Activated CD8-positive, alpha-beta memory T cell treated with anti-CD3 and anti-CD28 coated beads, Interleukin-2, amount 10 ng/mL, durations not matched to agents 7 days and 5 days (primary cell): ENCODE results near the gene TMEM30B. TPM values are rescaled to one million over a fixed set of nuclear protein-coding genes. Genes with fewer than 3 reads are reported as not detected.
A peak's percentile ranks its signal among the peaks of the same experiment; 100 is the strongest.
"Not testable (repeated sequence)": the region's sequence is repeated elsewhere in the genome, so short reads cannot be mapped to it uniquely, and the experiment has no call there.

ENCODE experiments used
- ATAC-seq: fragments of 150-1000 bp; cut with Tn5 transposase; one replicate; pipeline ENCODE4 v1.10.0; 2021; ENCODE audit warnings: moderate library complexity
- CTCF ChIA-PET: fragments of 350-600 bp; sonication (Branson Sonifier 250); formaldehyde crosslinking; loops from one replicate; lab custom pipeline; 2021; ENCODE audit warnings: antibody characterized with exemption; lab: Charles Lee
- DNase-seq: peaks from one replicate; pipeline ENCODE4 v3.0.0-alpha.2; 2020
- H3K27ac Mint-ChIP-seq: one replicate; pipeline ENCODE4 v1.8.0; 2021; ENCODE audit warnings: mild to moderate bottlenecking, mixed read lengths
- H3K27me3 Mint-ChIP-seq: one replicate; pipeline ENCODE4 v1.8.0; 2021; ENCODE audit warnings: mixed read lengths
- H3K36me3 Mint-ChIP-seq: one replicate; pipeline ENCODE4 v1.8.0; 2021; ENCODE audit warnings: mild to moderate bottlenecking, mixed read lengths
- H3K4me1 Mint-ChIP-seq: one replicate; pipeline ENCODE4 v1.8.0; 2021; ENCODE audit warnings: mixed read lengths
- H3K4me3 Mint-ChIP-seq: one replicate; pipeline ENCODE4 v1.8.0; 2021; ENCODE audit warnings: mild to moderate bottlenecking, moderate library complexity, mixed read lengths
- H3K9me3 Mint-ChIP-seq: one replicate; pipeline ENCODE4 v1.8.0; 2022; ENCODE audit warnings: low read depth, mixed read lengths
- total RNA-seq, 2 experiments: library from RNA; stranded (reverse); gene quantifications; one replicate each; pipeline ENCODE4 v1.2.3, GENCODE V29; 2021

Gene TMEM30B
- total RNA-seq, 2 experiments from 2014 or later, result 0.70 to 1.3 TPM

GRCh38 chr14:61320806-61321384 is 39.8 kb upstream of the TMEM30B start:
- Mint-ChIP-seq H3K9me3 (no peaks in the 10 kb centered on the region), H3K4me3 (peak overlapping the region; percentile 97), H3K4me1 (peaks cover 21% of the 10 kb centered on the region), H3K36me3 (peaks cover 33% of the 10 kb centered on the region), H3K27ac (peak overlapping the region; percentile 41), H3K27me3 (no peaks in the 10 kb centered on the region)
- no peak for DNase-seq
- CTCF ChIA-PET, result interaction anchor here (1.0 to 3.4 kb wide), 11 partner anchors 10 to 135 kb away, joined by 3 to 24 read pairs (median 5); partner anchors contain the start of gene TMEM30B
- no peak for ATAC-seq

- H3K4me3 Mint-ChIP-seq, H3K9me3 Mint-ChIP-seq, ATAC-seq, DNase-seq, H3K27me3 Mint-ChIP-seq, H3K27ac Mint-ChIP-seq: not testable (repeated sequence)
- CTCF ChIA-PET, result interaction anchor here (1.9 to 2.0 kb wide), 2 partner anchors 23 to 35 kb away, joined by 5 read pairs; no protein-coding TSS in a partner anchor
- Mint-ChIP-seq H3K36me3 (peaks cover 28% of the 10 kb centered on the region), H3K4me1 (peaks cover 13% of the 10 kb centered on the region)
Observed at GRCh38 chr14:61320170-61320569, 39.0 kb upstream of the TMEM30B start.

- no peak overlapping the region for H3K27ac Mint-ChIP-seq
- no peaks in the 10 kb centered on the region for H3K27me3 Mint-ChIP-seq
- peaks cover 25% of the 10 kb centered on the region for H3K36me3 Mint-ChIP-seq
- H3K9me3 Mint-ChIP-seq, result peaks cover 1% of the 10 kb centered on the region
- DNase-seq (no peak), ATAC-seq (no peak)
- CTCF ChIA-PET, result interaction anchor here (1.9 kb wide), 1 partner anchor 23 kb away, joined by 5 read pairs; no protein-coding TSS in a partner anchor
- H3K4me3 Mint-ChIP-seq, result no peak overlapping the region
- H3K4me1 Mint-ChIP-seq, result peaks cover 9% of the 10 kb centered on the region
Observed at GRCh38 chr14:61319706-61320105, 38.6 kb upstream of the TMEM30B start.

- H3K27ac Mint-ChIP-seq, result no peak overlapping the region
- H3K4me3 Mint-ChIP-seq, result no peak overlapping the region
- no peak for DNase-seq
- H3K4me1 Mint-ChIP-seq, result peaks cover 7% of the 10 kb centered on the region
- no peak for ATAC-seq
- H3K9me3 Mint-ChIP-seq, result peaks cover 4% of the 10 kb centered on the region
- H3K36me3 Mint-ChIP-seq, result peaks cover 26% of the 10 kb centered on the region
- no peaks in the 10 kb centered on the region for H3K27me3 Mint-ChIP-seq
- CTCF ChIA-PET, result interaction anchor here (1.9 kb wide), 1 partner anchor 22 kb away, joined by 5 read pairs; no protein-coding TSS in a partner anchor
Observed at GRCh38 chr14:61319086-61319485, 37.9 kb upstream of the TMEM30B start.

GRCh38 chr14:61315313-61315712 is 34.2 kb upstream of the TMEM30B start:
- H3K27ac Mint-ChIP-seq, result no peak overlapping the region
- CTCF ChIA-PET, result interaction anchor here (1.5 kb wide), 1 partner anchor 150 kb away, joined by 3 read pairs; no protein-coding TSS in a partner anchor
- H3K4me3 Mint-ChIP-seq, result no peak overlapping the region
- ATAC-seq (no peak), DNase-seq (no peak)
- H3K4me1 Mint-ChIP-seq, result no peaks in the 10 kb centered on the region
- no peaks in the 10 kb centered on the region for H3K27me3 Mint-ChIP-seq
- peaks cover 28% of the 10 kb centered on the region for H3K36me3 Mint-ChIP-seq
- H3K9me3 Mint-ChIP-seq, result peaks cover 10% of the 10 kb centered on the region

GRCh38 chr14:61308701-61309100 is 27.6 kb upstream of the TMEM30B start:
- H3K27ac Mint-ChIP-seq, DNase-seq, ATAC-seq, H3K4me3 Mint-ChIP-seq, H3K4me1 Mint-ChIP-seq, H3K27me3 Mint-ChIP-seq: not testable (repeated sequence)
- Mint-ChIP-seq H3K36me3 (peaks cover 60% of the 10 kb centered on the region), H3K9me3 (peaks cover 21% of the 10 kb centered on the region)
- CTCF ChIA-PET, result interaction anchor here (1.2 to 1.7 kb wide), 3 partner anchors 15 to 195 kb away, joined by 3 to 5 read pairs (median 4); no protein-coding TSS in a partner anchor

GRCh38 chr14:61308198-61308597 is 27.1 kb upstream of the TMEM30B start:
- H3K4me1 Mint-ChIP-seq, result peaks cover 4% of the 10 kb centered on the region
- H3K4me3 Mint-ChIP-seq, result no peak overlapping the region
- CTCF ChIA-PET, result interaction anchor here (1.1 to 1.7 kb wide), 5 partner anchors 9 to 617 kb away, joined by 3 to 5 read pairs (median 4); no protein-coding TSS in a partner anchor
- H3K27ac Mint-ChIP-seq, result no peak overlapping the region
- peaks cover 21% of the 10 kb centered on the region for H3K9me3 Mint-ChIP-seq
- H3K27me3 Mint-ChIP-seq, result no peaks in the 10 kb centered on the region
- DNase-seq, result no peak
- no peak for ATAC-seq
- peaks cover 57% of the 10 kb centered on the region for H3K36me3 Mint-ChIP-seq

GRCh38 chr14:61304688-61305087 is 23.6 kb upstream of the TMEM30B start:
- Mint-ChIP-seq H3K9me3 (peaks cover 13% of the 10 kb centered on the region), H3K36me3 (peaks cover 39% of the 10 kb centered on the region), H3K27ac (no peak overlapping the region), H3K27me3 (no peaks in the 10 kb centered on the region), H3K4me1 (peaks cover 10% of the 10 kb centered on the region), H3K4me3 (no peak overlapping the region)
- DNase-seq (no peak), ATAC-seq (no peak)
- CTCF ChIA-PET, result interaction anchor here (0.6 kb wide), 1 partner anchor 829 kb away, joined by 3 read pairs; no protein-coding TSS in a partner anchor

GRCh38 chr14:61300754-61301153 is 19.6 kb upstream of the TMEM30B start:
- CTCF ChIA-PET, result interaction anchor here (1.4 kb wide), 1 partner anchor 14 kb away, joined by 3 read pairs; no protein-coding TSS in a partner anchor
- peaks cover 42% of the 10 kb centered on the region for H3K4me1 Mint-ChIP-seq

GRCh38 chr14:61300209-61300608 is 19.1 kb upstream of the TMEM30B start:
- peaks cover 42% of the 10 kb centered on the region for H3K4me1 Mint-ChIP-seq
- peaks cover 14% of the 10 kb centered on the region for H3K36me3 Mint-ChIP-seq
- DNase-seq (no peak), ATAC-seq (no peak)
- peaks cover 3% of the 10 kb centered on the region for H3K9me3 Mint-ChIP-seq
- no peaks in the 10 kb centered on the region for H3K27me3 Mint-ChIP-seq
- no peak overlapping the region for H3K27ac Mint-ChIP-seq
- H3K4me3 Mint-ChIP-seq, result no peak overlapping the region
- CTCF ChIA-PET, result interaction anchor here (0.9 to 1.8 kb wide), 5 partner anchors 7 to 175 kb away, joined by 3 to 4 read pairs (median 4); partner anchors contain the start of gene TMEM30B

More at GRCh38 chr14:61300754-61301153, 19.6 kb upstream of the TMEM30B start:
- DNase-seq, result no peak
- no peak overlapping the region for H3K27ac Mint-ChIP-seq
- H3K27me3 Mint-ChIP-seq, result no peaks in the 10 kb centered on the region
- peaks cover 3% of the 10 kb centered on the region for H3K9me3 Mint-ChIP-seq
- peaks cover 18% of the 10 kb centered on the region for H3K36me3 Mint-ChIP-seq
- H3K4me3 Mint-ChIP-seq, result no peak overlapping the region
- no peak for ATAC-seq

- H3K4me3 Mint-ChIP-seq, result no peak overlapping the region
- ATAC-seq (no peak), DNase-seq (no peak)
- peaks cover 5% of the 10 kb centered on the region for H3K36me3 Mint-ChIP-seq
- H3K4me1 Mint-ChIP-seq, result peaks cover 42% of the 10 kb centered on the region
- H3K9me3 Mint-ChIP-seq, result peaks cover 3% of the 10 kb centered on the region
- H3K27me3 Mint-ChIP-seq, result no peaks in the 10 kb centered on the region
- no peak overlapping the region for H3K27ac Mint-ChIP-seq
- CTCF ChIA-PET, result interaction anchor here (1.2 to 4.3 kb wide), 6 partner anchors 9 to 539 kb away, joined by 3 to 22 read pairs (median 4); partner anchors contain the start of gene TMEM30B
Observed at GRCh38 chr14:61298824-61299223, 17.7 kb upstream of the TMEM30B start.

- H3K4me1 Mint-ChIP-seq, result peaks cover 42% of the 10 kb centered on the region
- DNase-seq, result no peak
- no peak for ATAC-seq
- H3K4me3 Mint-ChIP-seq, result no peak overlapping the region
- CTCF ChIA-PET, result interaction anchor here (1.2 to 4.3 kb wide), 3 partner anchors 11 to 157 kb away, joined by 3 to 22 read pairs (median 4); no protein-coding TSS in a partner anchor
- H3K27me3 Mint-ChIP-seq, result no peaks in the 10 kb centered on the region
- H3K36me3 Mint-ChIP-seq, result peaks cover 4% of the 10 kb centered on the region
- peak overlapping the region; percentile 54 for H3K27ac Mint-ChIP-seq
- peaks cover 1% of the 10 kb centered on the region for H3K9me3 Mint-ChIP-seq
Observed at GRCh38 chr14:61297581-61297980, 16.4 kb upstream of the TMEM30B start.

GRCh38 chr14:61296719-61297502 is 15.8 kb upstream of the TMEM30B start:
- peaks cover 42% of the 10 kb centered on the region for H3K4me1 Mint-ChIP-seq
- H3K27me3 Mint-ChIP-seq, result no peaks in the 10 kb centered on the region
- no peaks in the 10 kb centered on the region for H3K9me3 Mint-ChIP-seq
- peaks cover 3% of the 10 kb centered on the region for H3K36me3 Mint-ChIP-seq
- DNase-seq (no peak), ATAC-seq (peak; percentile 67)
- no peak overlapping the region for H3K27ac Mint-ChIP-seq
- CTCF ChIA-PET, result interaction anchor here (0.7 to 4.3 kb wide), 17 partner anchors 8 to 541 kb away, joined by 3 to 22 read pairs (median 3); partner anchors contain the start of gene TMEM30B
- peak overlapping the region; percentile 27 for H3K4me3 Mint-ChIP-seq
